ENCODE data around the gene EZH1. TPM values are rescaled to one million over a fixed set of nuclear protein-coding genes. Genes with fewer than 3 reads are reported as not detected.

EZH1 gene
- total RNA-seq, 1 experiment from 2014 or later: 22.4 TPM

DNA sequence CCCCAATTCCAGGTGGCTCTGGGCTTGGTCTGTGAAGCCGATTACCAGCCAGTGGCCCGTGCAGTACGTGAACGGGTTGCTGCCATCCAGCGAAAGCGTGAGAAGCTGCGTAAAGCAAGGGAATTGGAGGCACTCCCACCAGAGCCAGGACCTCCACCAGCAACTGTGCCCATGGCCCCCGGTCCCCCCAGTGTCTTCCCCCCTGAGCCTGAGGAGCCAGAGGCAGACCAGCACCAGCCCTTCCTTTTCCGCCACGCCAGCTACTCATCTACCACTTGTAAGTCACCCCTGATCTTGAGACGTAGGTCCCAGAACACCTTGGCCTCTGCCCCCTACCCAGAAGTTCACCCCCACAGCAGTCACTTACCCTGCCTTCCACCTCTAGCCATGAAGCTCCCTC is 42.4 kb upstream of the EZH1 start:
- TF ChIP-seq CREB1 (CRISPR knock-in tag; IDR thresholded peaks at IDR 0.05): no peak
- TF ChIP-seq, protein P1, sequence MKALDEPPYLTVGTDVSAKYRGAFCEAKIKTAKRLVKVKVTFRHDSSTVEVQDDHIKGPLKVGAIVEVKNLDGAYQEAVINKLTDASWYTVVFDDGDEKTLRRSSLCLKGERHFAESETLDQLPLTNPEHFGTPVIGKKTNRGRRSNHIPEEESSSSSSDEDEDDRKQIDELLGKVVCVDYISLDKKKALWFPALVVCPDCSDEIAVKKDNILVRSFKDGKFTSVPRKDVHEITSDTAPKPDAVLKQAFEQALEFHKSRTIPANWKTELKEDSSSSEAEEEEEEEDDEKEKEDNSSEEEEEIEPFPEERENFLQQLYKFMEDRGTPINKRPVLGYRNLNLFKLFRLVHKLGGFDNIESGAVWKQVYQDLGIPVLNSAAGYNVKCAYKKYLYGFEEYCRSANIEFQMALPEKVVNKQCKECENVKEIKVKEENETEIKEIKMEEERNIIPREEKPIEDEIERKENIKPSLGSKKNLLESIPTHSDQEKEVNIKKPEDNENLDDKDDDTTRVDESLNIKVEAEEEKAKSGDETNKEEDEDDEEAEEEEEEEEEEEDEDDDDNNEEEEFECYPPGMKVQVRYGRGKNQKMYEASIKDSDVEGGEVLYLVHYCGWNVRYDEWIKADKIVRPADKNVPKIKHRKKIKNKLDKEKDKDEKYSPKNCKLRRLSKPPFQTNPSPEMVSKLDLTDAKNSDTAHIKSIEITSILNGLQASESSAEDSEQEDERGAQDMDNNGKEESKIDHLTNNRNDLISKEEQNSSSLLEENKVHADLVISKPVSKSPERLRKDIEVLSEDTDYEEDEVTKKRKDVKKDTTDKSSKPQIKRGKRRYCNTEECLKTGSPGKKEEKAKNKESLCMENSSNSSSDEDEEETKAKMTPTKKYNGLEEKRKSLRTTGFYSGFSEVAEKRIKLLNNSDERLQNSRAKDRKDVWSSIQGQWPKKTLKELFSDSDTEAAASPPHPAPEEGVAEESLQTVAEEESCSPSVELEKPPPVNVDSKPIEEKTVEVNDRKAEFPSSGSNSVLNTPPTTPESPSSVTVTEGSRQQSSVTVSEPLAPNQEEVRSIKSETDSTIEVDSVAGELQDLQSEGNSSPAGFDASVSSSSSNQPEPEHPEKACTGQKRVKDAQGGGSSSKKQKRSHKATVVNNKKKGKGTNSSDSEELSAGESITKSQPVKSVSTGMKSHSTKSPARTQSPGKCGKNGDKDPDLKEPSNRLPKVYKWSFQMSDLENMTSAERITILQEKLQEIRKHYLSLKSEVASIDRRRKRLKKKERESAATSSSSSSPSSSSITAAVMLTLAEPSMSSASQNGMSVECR (CRISPR knock-in tag; IDR thresholded peaks at IDR 0.05; ENCODE audit: borderline replicate concordance): no peak
- TF ChIP-seq FOXP1 (CRISPR knock-in tag; IDR thresholded peaks at IDR 0.05; ENCODE audit: borderline replicate concordance): no peak
- TF ChIP-seq, protein P2, sequence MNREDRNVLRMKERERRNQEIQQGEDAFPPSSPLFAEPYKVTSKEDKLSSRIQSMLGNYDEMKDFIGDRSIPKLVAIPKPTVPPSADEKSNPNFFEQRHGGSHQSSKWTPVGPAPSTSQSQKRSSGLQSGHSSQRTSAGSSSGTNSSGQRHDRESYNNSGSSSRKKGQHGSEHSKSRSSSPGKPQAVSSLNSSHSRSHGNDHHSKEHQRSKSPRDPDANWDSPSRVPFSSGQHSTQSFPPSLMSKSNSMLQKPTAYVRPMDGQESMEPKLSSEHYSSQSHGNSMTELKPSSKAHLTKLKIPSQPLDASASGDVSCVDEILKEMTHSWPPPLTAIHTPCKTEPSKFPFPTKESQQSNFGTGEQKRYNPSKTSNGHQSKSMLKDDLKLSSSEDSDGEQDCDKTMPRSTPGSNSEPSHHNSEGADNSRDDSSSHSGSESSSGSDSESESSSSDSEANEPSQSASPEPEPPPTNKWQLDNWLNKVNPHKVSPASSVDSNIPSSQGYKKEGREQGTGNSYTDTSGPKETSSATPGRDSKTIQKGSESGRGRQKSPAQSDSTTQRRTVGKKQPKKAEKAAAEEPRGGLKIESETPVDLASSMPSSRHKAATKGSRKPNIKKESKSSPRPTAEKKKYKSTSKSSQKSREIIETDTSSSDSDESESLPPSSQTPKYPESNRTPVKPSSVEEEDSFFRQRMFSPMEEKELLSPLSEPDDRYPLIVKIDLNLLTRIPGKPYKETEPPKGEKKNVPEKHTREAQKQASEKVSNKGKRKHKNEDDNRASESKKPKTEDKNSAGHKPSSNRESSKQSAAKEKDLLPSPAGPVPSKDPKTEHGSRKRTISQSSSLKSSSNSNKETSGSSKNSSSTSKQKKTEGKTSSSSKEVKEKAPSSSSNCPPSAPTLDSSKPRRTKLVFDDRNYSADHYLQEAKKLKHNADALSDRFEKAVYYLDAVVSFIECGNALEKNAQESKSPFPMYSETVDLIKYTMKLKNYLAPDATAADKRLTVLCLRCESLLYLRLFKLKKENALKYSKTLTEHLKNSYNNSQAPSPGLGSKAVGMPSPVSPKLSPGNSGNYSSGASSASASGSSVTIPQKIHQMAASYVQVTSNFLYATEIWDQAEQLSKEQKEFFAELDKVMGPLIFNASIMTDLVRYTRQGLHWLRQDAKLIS (CRISPR knock-in tag; IDR thresholded peaks at IDR 0.05; ENCODE audit: borderline replicate concordance): no peak
- TF ChIP-seq, protein P3, sequence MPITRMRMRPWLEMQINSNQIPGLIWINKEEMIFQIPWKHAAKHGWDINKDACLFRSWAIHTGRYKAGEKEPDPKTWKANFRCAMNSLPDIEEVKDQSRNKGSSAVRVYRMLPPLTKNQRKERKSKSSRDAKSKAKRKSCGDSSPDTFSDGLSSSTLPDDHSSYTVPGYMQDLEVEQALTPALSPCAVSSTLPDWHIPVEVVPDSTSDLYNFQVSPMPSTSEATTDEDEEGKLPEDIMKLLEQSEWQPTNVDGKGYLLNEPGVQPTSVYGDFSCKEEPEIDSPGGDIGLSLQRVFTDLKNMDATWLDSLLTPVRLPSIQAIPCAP (CRISPR knock-in tag; IDR thresholded peaks at IDR 0.05): no peak
- TF ChIP-seq HMGA2 (CRISPR knock-in tag; IDR thresholded peaks at IDR 0.05): no peak
- TF ChIP-seq, protein P4, sequence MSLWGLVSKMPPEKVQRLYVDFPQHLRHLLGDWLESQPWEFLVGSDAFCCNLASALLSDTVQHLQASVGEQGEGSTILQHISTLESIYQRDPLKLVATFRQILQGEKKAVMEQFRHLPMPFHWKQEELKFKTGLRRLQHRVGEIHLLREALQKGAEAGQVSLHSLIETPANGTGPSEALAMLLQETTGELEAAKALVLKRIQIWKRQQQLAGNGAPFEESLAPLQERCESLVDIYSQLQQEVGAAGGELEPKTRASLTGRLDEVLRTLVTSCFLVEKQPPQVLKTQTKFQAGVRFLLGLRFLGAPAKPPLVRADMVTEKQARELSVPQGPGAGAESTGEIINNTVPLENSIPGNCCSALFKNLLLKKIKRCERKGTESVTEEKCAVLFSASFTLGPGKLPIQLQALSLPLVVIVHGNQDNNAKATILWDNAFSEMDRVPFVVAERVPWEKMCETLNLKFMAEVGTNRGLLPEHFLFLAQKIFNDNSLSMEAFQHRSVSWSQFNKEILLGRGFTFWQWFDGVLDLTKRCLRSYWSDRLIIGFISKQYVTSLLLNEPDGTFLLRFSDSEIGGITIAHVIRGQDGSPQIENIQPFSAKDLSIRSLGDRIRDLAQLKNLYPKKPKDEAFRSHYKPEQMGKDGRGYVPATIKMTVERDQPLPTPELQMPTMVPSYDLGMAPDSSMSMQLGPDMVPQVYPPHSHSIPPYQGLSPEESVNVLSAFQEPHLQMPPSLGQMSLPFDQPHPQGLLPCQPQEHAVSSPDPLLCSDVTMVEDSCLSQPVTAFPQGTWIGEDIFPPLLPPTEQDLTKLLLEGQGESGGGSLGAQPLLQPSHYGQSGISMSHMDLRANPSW (CRISPR knock-in tag; conservative IDR thresholded peaks at IDR 0.05; ENCODE audit: low read depth): no peak
- no peak for TF ChIP-seq FOXJ3 (CRISPR knock-in tag; IDR thresholded peaks at IDR 0.05; ENCODE audit: borderline replicate concordance)
- no peak for TF ChIP-seq TEAD1 (CRISPR knock-in tag; IDR thresholded peaks at IDR 0.05)
- TF ChIP-seq, protein P5, sequence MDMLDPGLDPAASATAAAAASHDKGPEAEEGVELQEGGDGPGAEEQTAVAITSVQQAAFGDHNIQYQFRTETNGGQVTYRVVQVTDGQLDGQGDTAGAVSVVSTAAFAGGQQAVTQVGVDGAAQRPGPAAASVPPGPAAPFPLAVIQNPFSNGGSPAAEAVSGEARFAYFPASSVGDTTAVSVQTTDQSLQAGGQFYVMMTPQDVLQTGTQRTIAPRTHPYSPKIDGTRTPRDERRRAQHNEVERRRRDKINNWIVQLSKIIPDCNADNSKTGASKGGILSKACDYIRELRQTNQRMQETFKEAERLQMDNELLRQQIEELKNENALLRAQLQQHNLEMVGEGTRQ (CRISPR knock-in tag; IDR thresholded peaks at IDR 0.05): no peak
- TF ChIP-seq TEAD4 (CRISPR knock-in tag; IDR thresholded peaks at IDR 0.05): no peak
- CTCF ChIA-PET: interaction anchor here (0.8 to 2.8 kb wide), 2 partner anchors 24 to 209 kb away, joined by 3 to 10 read pairs; partner anchors contain the start of gene PSMC3IP
- no peak overlapping the region for H3K27ac Mint-ChIP-seq
- peaks cover 65% of the 10 kb centered on the region for H3K27me3 Mint-ChIP-seq (ENCODE audit: low read depth)
- H3K4me1 Mint-ChIP-seq: peaks cover 8% of the 10 kb centered on the region
- POLR2A ChIA-PET: no interaction called here
- no peak overlapping the region for H3K4me3 Mint-ChIP-seq
- no peaks in the 10 kb centered on the region for H3K9me3 Mint-ChIP-seq
- no peak for ATAC-seq
- H3K36me3 Mint-ChIP-seq: no peaks in the 10 kb centered on the region
- DNase-seq (ENCODE audit: low spot score): no peak

Data from WTC11 (cell line).